HG02870 (cell line): Measurements from ENCODE around the gene SIGLEC7.
A peak's percentile ranks its signal among the peaks of the same experiment; 100 is the strongest.

Experiments used
- ATAC-seq: cut with Tn5 transposase; IDR thresholded peaks from one replicate; pipeline ENCODE4 v1.9.1; 2021; ENCODE audit warnings: mild to moderate bottlenecking, moderate library complexity; ENCODE audit not compliant: unreplicated experiment

The SIGLEC7 gene

GRCh38 chr19:51142119-51142518 is at the start of gene SIGLEC7:
SIGLEC7 (plus strand) TSS chr19:51142301; CDS start chr19:51142370, 69 bp downstream.
- no peak for ATAC-seq

- ATAC-seq = no peak
Measured at GRCh38 chr19:51093101-51093500, 49.0 kb upstream of the SIGLEC7 start.

- ATAC-seq = no peak
Measured at GRCh38 chr19:51093510-51094345, 48.4 kb upstream of the SIGLEC7 start.

GRCh38 chr19:51094696-51095279 is 47.3 kb upstream of the SIGLEC7 start:
- no peak for ATAC-seq

DNA sequence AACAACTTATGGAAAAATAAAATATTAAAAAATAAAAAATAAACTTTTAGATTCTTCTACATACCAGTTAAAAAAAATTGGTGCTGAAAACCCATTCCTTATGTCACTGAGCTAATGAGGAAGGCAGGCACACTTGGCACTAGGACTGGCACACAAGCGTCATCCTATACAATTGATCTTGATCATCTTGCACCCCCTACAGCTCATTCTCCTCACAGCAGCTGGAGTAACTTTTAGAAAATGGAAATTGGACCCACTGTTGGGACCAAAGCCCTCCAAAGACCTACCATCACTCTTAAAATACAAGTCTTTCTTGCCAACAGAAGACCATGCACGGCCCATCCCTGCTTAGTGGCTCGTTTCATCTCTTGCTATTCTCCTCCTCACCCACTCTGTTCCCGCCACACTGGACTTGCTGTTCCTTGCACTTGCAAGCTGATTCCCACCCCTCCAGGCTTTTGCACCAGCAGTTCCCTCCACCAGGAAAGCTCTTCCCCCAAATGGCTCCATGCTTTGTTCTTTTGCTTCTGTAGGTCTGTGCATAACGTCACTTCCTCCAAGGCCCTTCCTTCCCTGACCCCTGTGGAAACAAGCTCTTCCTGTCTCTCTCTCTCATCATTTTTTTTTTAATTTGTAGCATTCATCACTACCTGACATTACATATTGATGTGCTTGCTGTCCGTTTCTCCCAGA is 45.5 kb upstream of the SIGLEC7 start:
- no peak for ATAC-seq

DNA sequence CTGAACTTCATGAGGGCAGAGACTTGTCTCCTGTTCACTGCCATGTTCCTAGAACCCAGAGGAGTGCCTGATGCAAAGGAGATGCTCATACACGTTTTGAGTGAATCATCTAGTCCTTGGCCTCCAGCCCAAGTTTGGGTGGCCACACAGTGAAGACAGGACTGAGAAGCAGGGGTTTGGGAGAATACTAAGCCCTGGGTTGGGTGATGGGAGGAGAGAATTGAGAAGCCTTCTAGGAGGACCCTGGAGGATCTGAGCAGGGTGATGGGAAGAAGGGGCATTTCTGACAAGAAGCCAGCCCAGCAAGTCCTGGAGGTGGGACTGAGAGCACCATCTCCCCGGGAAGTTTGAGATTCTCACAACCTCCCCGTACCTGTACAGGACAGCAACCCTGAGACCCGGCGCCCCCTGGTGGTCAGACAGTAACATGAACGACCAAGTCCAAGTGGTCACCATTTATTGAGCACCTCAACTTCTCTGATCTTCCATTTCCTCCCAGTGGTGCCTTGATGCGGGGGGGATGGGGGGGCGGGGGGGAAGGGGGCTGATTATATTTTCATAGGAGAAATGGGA is 44.8 kb upstream of the SIGLEC7 start:
- no peak for ATAC-seq

DNA sequence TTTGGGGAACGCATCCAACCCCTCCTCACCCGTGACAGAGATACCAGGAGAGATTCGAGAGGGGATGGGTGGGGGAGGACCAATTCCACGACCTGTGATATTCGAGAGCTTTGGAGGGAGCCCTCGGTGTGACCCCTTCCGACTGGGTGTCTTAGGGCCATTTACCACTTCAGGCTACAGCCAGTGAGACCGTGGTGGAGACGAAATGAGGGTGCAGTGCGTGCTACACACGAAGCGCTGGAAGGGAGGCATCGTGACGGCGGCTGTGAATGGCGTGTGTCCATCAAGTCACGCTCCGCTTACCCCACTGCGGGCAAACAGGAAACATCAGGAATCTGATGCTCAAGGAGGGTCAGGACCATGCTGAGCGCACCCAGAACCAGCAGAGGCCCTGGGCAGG is 44.3 kb upstream of the SIGLEC7 start:
- ATAC-seq = no peak

- ATAC-seq = no peak
Measured at GRCh38 chr19:51098365-51099046, 43.6 kb upstream of the SIGLEC7 start.

GRCh38 chr19:51099047-51099382 is 43.1 kb upstream of the SIGLEC7 start:
- ATAC-seq = no peak

GRCh38 chr19:51100601-51101000 is 41.5 kb upstream of the SIGLEC7 start:
- no peak for ATAC-seq

DNA sequence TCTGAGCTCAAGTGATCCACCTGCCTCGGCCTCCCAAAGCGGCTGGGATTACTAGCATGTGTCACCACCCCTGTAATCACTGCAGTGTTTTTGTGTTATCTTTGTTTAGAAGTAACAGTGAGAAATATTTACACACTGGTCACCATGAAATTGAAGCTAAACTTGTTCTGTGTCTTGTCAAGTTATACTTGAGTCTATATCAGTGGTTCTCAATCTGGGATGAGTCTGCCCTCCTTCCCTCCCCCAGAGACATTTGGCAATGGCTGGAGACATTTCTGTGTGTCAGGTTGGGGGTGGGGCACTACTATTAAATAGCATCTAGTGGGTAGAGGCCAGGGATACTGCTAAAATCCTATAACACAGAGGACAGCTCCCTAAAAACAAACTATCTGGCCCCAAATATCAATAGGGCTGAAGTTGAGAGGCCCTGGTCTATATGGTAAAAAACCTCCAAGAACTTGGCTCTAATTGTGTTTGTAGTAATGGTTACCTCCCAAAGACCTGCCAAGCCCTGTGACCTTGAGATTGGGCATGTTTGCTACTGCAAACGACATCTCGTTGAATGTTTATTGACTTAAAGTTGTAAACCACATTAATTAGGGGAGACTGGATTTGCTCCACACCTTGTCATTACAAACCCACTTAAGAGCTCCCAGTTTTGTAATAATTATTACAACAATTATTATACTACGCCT is 40.8 kb upstream of the SIGLEC7 start:
- ATAC-seq = no peak

- ATAC-seq = no peak
Measured at GRCh38 chr19:51102991-51103390, 39.1 kb upstream of the SIGLEC7 start.

GRCh38 chr19:51103926-51104341 is 38.2 kb upstream of the SIGLEC7 start:
- no peak for ATAC-seq

DNA sequence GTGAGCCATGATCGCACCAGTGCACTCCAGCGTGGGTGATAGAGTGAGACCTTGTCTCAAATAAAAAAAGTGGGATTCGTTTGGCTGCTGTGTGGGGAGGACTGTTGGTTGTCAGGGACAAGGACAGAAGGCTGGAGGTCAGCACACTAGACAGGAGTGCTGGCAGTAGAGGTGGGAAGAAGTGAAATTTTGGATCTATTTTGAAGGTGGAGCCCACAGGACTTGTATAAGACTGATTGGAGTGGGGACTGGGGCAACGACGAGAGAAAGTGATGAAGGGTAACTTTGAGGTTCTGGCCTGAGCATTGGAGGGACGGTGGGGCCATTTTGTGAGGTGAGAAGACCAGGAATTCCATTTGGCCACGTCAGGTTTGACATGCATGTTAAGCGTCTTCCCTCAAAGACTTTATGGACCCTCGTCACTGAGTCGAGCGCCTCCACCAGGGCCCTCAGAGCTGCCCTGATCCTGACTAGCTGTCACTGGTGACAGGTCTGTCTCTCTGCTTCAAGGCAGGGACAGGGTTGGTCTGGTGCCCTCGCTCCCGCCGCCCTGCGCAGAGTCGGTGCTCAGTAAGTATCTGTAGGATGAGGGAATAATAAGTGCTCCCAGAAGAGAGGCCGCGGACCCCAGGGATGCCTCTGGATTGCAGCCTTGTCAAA is 34.6 kb upstream of the SIGLEC7 start:
- no peak for ATAC-seq

DNA sequence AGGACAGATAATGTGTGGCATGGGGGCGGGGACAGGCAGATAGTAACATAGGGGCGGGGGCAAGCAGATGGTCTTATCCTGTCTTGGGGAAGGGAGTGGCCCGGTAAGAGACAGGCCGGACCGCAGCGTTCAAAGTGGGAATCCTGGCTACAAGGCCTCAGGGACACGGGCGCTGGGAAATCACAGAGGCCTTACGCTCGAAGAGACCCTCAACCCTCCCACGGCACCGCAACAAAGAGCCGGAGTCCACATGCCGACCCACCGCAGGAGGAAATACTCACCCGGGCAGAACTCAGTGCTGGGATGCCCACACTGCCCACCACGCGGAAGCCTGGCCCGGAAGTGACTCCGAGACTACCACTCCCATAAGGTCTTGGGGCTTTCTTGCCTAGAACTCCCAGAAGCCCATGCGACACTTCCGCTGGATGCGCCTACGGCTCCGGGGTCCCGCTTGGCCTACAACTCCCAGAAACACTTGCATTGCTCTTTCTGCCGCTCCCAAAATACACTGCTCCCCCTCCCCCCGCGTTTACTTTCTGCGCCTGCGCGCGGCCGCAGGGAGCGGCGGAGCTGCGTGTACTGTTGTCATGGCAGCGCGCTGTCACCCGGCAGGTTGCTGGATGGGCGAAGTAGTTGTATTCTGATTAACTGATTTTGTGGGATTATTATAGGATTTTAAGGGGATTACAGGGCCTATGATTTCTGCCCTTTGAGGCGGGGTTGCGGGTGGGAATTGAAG is 33.9 kb upstream of the SIGLEC7 start, which contains the start of gene CTU1:
Gene CTU1 (minus strand): TSS at position 344 of the 739 bp plus-strand sequence. CDS start 3,840 bp downstream, outside the sequence.
- ATAC-seq = peak; percentile 96

DNA sequence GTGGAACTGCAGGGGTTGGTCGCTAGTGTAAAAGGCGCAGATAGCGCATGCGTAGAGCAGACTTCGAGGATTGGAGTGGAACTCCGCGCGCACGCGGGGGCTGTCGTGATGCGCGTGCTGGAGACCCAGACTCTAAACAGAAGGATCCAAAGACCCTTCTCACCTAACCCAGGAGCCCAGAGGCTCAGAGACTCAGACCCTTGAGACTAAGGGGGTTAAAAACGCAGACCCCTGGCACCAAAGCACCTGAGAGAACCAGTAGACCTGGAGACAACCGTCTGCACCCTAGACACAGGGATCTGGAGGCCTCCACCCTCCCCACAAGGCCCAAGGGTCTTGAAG is 33.3 kb upstream of the SIGLEC7 start:
- peak; percentile 19 for ATAC-seq

DNA sequence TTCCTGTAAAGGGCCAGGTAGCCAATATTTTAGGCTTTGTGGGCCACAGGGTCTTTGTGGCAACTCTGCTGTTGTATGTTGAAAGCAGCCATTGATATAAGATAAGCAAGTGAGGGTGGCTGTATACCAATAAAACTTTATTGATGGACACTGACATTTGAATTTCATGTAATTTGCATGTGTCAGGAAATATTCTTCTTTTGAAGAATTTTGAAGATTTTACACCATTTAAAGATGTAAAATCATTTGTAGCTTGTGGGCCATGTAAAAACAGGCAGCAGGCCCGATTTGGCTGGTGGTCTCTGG is 31.5 kb upstream of the SIGLEC7 start:
- no peak for ATAC-seq

GRCh38 chr19:51111606-51112005 is 30.5 kb upstream of the SIGLEC7 start:
- no peak for ATAC-seq

- ATAC-seq = no peak
Measured at GRCh38 chr19:51114087-51114729, 27.9 kb upstream of the SIGLEC7 start.
